Trophoblast cell (in vitro differentiated cells and primary cell): Measurements from ENCODE around the gene TBPL1. TPM values are rescaled to one million over a fixed set of nuclear protein-coding genes. Genes with fewer than 3 reads are reported as not detected.

Experiments
- DNase-seq, 2 donors: peaks; one replicate each; pipeline ENCODE4 v3.0.0-alpha.2; 2016
- H2AFZ ChIP-seq: 2 replicates; pipeline ENCODE4 v1.6.1; 2013; ENCODE audit warnings: low read length, moderate library complexity, mild to moderate bottlenecking; ENCODE audit not compliant: insufficient read depth, poor library complexity
- H2AK5ac ChIP-seq: 2 replicates; pipeline ENCODE4 v1.6.1; 2013; ENCODE audit warnings: mild to moderate bottlenecking, low read length
- H2BK120ac ChIP-seq: 2 replicates; pipeline ENCODE4 v1.6.1; 2013; ENCODE audit warnings: low read length, mild to moderate bottlenecking, moderate library complexity; ENCODE audit not compliant: insufficient read depth, poor library complexity
- H2BK12ac ChIP-seq: 2 replicates; pipeline ENCODE4 v1.6.1; 2013; ENCODE audit warnings: mild to moderate bottlenecking, low read length, moderate library complexity
- H2BK5ac ChIP-seq: 2 replicates; pipeline ENCODE4 v1.6.1; 2013; ENCODE audit warnings: low read length, low read depth, moderate library complexity, mild to moderate bottlenecking; ENCODE audit not compliant: poor library complexity
- H3K14ac ChIP-seq: 2 replicates; pipeline ENCODE4 v1.6.1; 2013; ENCODE audit warnings: mild to moderate bottlenecking, low read length
- H3K18ac ChIP-seq: 2 replicates; pipeline ENCODE4 v1.6.1; 2013; ENCODE audit warnings: mild to moderate bottlenecking, low read length
- H3K23ac ChIP-seq: 2 replicates; pipeline ENCODE4 v1.6.1; 2013; ENCODE audit warnings: low read length
- H3K27ac ChIP-seq: 2 replicates; pipeline ENCODE4 v1.5.1; 2013; ENCODE audit warnings: low read depth, mild to moderate bottlenecking, inconsistent platforms, low read length, moderate library complexity
- H3K27me3 ChIP-seq: 2 replicates; pipeline ENCODE4 v1.6.1; 2013; ENCODE audit warnings: inconsistent platforms, mild to moderate bottlenecking, low read length, moderate library complexity; ENCODE audit not compliant: insufficient read depth
- H3K36me3 ChIP-seq, 2 experiments: 1 replicate in 1 of 2; 2 replicates in 1 of 2; pipeline ENCODE4 v1.6.1; 2013; ENCODE audit warnings: low read length in 2 of 2, mild to moderate bottlenecking in 2 of 2, moderate library complexity in 1 of 2; ENCODE audit not compliant: insufficient read depth in 2 of 2, control insufficient read depth in 1 of 2
- H3K4ac ChIP-seq: 2 replicates; pipeline ENCODE4 v1.6.1; 2013; ENCODE audit warnings: low read depth, mild to moderate bottlenecking, low read length, moderate library complexity
- H3K4me1 ChIP-seq, 2 experiments: 1 replicate in 1 of 2; 2 replicates in 1 of 2; pipeline ENCODE4 v1.6.1; 2013; ENCODE audit warnings: low read length in 2 of 2, mild to moderate bottlenecking in 2 of 2, moderate library complexity in 1 of 2; ENCODE audit not compliant: insufficient read depth in 2 of 2, control insufficient read depth in 1 of 2
- H3K4me2 ChIP-seq: 2 replicates; pipeline ENCODE4 v1.6.1; 2013; ENCODE audit warnings: inconsistent platforms, mild to moderate bottlenecking, low read length, moderate library complexity
- H3K4me3 ChIP-seq: 2 replicates; pipeline ENCODE4 v1.5.1; 2013; ENCODE audit warnings: mild to moderate bottlenecking, low read depth, low read length, inconsistent platforms
- H3K79me1 ChIP-seq: one replicate; pipeline ENCODE4 v1.6.1; 2013; ENCODE audit warnings: low read length
- H3K79me2 ChIP-seq: 2 replicates; pipeline ENCODE4 v1.6.1; 2013; ENCODE audit warnings: low read length, mild to moderate bottlenecking; ENCODE audit not compliant: control insufficient read depth, insufficient read depth, poor library complexity
- H3K9ac ChIP-seq: 2 replicates; pipeline ENCODE4 v1.6.1; 2013; ENCODE audit warnings: mild to moderate bottlenecking, low read length
- H3K9me3 ChIP-seq: 2 replicates; pipeline ENCODE4 v1.6.1; 2013; ENCODE audit warnings: low read depth, mild to moderate bottlenecking, control low read depth, inconsistent platforms, low read length; ENCODE audit not compliant: insufficient read depth
- H4K12ac ChIP-seq: 2 replicates; pipeline ENCODE4 v1.6.1; 2013; ENCODE audit warnings: low read depth, mild to moderate bottlenecking, low read length, moderate library complexity
- H4K8ac ChIP-seq: 2 replicates; pipeline ENCODE4 v1.6.1; 2013; ENCODE audit warnings: low read depth, mild to moderate bottlenecking, low read length, moderate library complexity
- H4K91ac ChIP-seq: one replicate; pipeline ENCODE4 v1.6.1; 2013; ENCODE audit warnings: low read depth, mild to moderate bottlenecking, low read length, moderate library complexity
- WGBS: extraction: QIAGEN DNeasy Blood & Tissue Kit; methylation state at CpG from one replicate; pipeline ENCODE4 v1.1.7; 2013; ENCODE audit warnings: missing lambda C conversion rate; ENCODE audit not compliant: insufficient read length, insufficient coverage; ENCODE audit errors: extremely low coverage; 5-methylcytosine and 5-hydroxymethylcytosine counted together
- polyA plus RNA-seq: library from polyadenylated mRNA; stranded (reverse); fragments of 200-250 nt; gene quantifications from 2 replicates; pipeline ENCODE4 v1.2.3, GENCODE V29; 2013

The TBPL1 gene
- polyA plus RNA-seq, result 132 and 134 TPM in 2 replicates

DNA sequence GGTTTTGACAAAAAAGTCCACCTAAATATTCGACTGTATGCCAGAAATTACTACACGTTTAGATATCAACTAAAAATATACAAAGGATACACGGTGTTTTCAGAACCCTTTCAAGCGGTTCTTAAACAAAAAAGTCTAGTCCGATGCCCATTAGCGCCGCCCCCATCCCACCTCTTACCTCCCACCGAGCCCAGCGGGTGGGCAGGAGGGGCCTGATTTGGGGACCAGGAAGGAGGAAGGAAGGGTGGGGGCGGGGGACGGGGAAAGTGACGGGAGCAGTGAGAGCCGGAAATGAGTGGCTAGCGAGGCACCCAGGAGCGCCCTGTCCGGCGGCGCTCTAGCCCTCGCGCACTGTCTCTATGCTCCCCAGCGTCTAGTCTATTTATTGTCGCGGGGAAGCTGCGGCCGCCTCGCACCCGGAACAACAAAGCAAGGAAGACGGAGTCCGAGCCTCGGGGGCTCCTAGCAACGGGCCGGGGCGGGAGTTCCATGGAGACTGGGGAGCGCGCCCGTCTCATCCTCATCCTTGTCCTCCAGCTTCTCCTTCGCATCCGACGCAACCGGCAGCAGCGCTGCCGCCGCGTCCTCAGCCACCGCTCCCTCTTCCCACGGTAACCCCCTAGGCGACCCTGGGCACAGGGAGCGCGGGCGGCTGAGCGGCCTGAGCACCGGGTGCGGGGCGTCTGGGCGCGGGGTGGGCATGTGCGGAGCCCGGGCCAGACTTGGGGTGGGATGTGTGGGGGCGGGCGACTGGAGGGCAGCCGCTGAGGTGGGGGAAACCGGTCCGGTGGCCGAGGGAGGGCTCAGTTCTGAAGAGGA, at the start of gene TBPL1:
Gene TBPL1, plus strand, starts transcription at position 410 of the 819 bp plus-strand sequence. CDS start 26,902 bp downstream, outside the sequence.
- peak within 1 kb of the TSS; percentile 87 for H3K14ac ChIP-seq
- no peak within 1 kb of the TSS for H3K27ac ChIP-seq
- H3K4me1 ChIP-seq, result peaks cover 2 to 3% of the 10 kb centered on the region in 2 experiments
- H3K4ac ChIP-seq, result peak within 1 kb of the TSS; percentile 60
- no peaks in the 10 kb centered on the region for H3K36me3 ChIP-seq
- peaks cover 6% of the 10 kb centered on the region for H3K79me1 ChIP-seq
- H4K12ac ChIP-seq, result peak within 1 kb of the TSS; percentile 86
- H2BK12ac ChIP-seq, result no peak within 1 kb of the TSS
- H3K4me2 ChIP-seq, result peak within 1 kb of the TSS; percentile 85
- H3K27me3 ChIP-seq, result no peaks in the 10 kb centered on the region
- peak within 1 kb of the TSS; percentile 85 for H3K18ac ChIP-seq
- H3K9me3 ChIP-seq, result no peaks in the 10 kb centered on the region
- H2AFZ ChIP-seq, result peak within 1 kb of the TSS; percentile 90
- H3K9ac ChIP-seq, result peak within 1 kb of the TSS; percentile 53
- H3K4me3 ChIP-seq, result peak within 1 kb of the TSS; percentile 99
- H2BK120ac ChIP-seq, result peak within 1 kb of the TSS; percentile 70
- peak within 1 kb of the TSS; percentile 10 for H2BK5ac ChIP-seq
- peak within 1 kb of the TSS; percentile 91 for H4K8ac ChIP-seq
- H2AK5ac ChIP-seq, result peak within 1 kb of the TSS; percentile 18
- peak within 1 kb of the TSS; percentile 95 for H4K91ac ChIP-seq
- DNase-seq, result peak; percentile 87 to 90
- H3K79me2 ChIP-seq, result peaks cover 8% of the 10 kb centered on the region
- no peak within 1 kb of the TSS for H3K23ac ChIP-seq
- WGBS, result no CpG with 5 or more reads among the region's 64 CpGs

DNA sequence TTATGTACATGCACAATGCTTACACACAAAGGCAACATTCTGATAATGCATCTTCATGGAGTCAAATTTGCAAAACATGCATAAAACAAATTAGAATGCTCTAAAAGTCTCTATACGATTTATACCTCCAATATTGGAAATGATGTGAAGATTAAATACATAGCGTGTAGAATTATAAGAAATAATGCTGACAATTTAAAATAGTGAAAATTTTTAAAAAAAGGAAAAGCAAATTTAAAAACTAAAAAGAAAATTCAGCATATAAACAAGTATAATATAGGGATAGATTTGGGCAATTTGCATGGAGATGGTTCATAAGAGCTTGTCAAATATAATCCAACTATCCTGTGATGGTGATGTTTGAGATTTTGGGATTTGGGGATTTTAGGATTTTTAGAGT, 49.2 kb upstream of the TBPL1 start:
- Histone ChIP-seq H3K79me2 (no peaks in the 10 kb centered on the region), H4K91ac (no peak overlapping the region), H3K4me3 (no peak overlapping the region), H4K12ac (no peak overlapping the region), H3K18ac (no peak overlapping the region), H3K4me1 (no peaks in the 10 kb centered on the region), H2AFZ (no peak overlapping the region), H2BK12ac (no peak overlapping the region), H2BK120ac (no peak overlapping the region), H3K79me1 (no peaks in the 10 kb centered on the region), H3K27me3 (no peaks in the 10 kb centered on the region), H3K9me3 (no peaks in the 10 kb centered on the region), H2AK5ac (no peak overlapping the region), H4K8ac (no peak overlapping the region), H3K23ac (no peak overlapping the region), H3K27ac (no peak overlapping the region), H3K9ac (no peak overlapping the region), H3K14ac (no peak overlapping the region), H3K4me2 (no peak overlapping the region), H3K4ac (no peak overlapping the region), H3K36me3 (no peaks in the 10 kb centered on the region), H2BK5ac (no peak overlapping the region)
- no peak for DNase-seq
- WGBS, result no CpG with 5 or more reads among the region's 2 CpGs

DNA sequence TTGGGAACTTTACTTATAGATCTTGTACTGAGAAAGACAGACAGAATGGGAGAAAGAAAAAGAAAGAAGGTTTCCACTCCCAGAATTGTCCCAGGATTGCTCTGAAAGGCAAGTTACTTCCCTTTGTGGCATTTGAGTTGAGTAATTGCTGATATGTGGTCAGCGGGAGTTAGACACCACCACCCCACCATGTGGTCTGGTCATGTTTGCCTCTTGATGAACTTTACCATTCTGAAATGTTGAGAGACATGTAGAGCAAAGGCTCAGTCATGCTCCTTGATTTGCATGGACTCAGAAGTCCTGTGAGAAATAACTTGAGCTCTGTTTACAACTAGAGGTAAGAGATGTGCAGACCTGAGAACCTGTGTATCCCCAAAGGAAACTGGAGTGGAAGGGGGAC, 47.0 kb upstream of the TBPL1 start:
- H3K18ac ChIP-seq, result no peak overlapping the region
- no peak overlapping the region for H3K23ac ChIP-seq
- no peak overlapping the region for H4K8ac ChIP-seq
- no peak overlapping the region for H2BK5ac ChIP-seq
- H2BK120ac ChIP-seq, result no peak overlapping the region
- H2AFZ ChIP-seq, result no peak overlapping the region
- no peak overlapping the region for H2BK12ac ChIP-seq
- no peaks in the 10 kb centered on the region for H3K9me3 ChIP-seq
- H3K4ac ChIP-seq, result no peak overlapping the region
- WGBS, result no CpG with 5 or more reads among the region's 1 CpG
- DNase-seq, result no peak
- no peak overlapping the region for H3K4me2 ChIP-seq
- H3K79me2 ChIP-seq, result no peaks in the 10 kb centered on the region
- no peak overlapping the region for H3K4me3 ChIP-seq
- no peaks in the 10 kb centered on the region for H3K79me1 ChIP-seq
- no peak overlapping the region for H3K14ac ChIP-seq
- H3K36me3 ChIP-seq, result no peaks in the 10 kb centered on the region
- H3K9ac ChIP-seq, result no peak overlapping the region
- no peaks in the 10 kb centered on the region for H3K4me1 ChIP-seq
- no peak overlapping the region for H4K91ac ChIP-seq
- no peaks in the 10 kb centered on the region for H3K27me3 ChIP-seq
- no peak overlapping the region for H2AK5ac ChIP-seq
- no peak overlapping the region for H4K12ac ChIP-seq
- H3K27ac ChIP-seq, result no peak overlapping the region

DNA sequence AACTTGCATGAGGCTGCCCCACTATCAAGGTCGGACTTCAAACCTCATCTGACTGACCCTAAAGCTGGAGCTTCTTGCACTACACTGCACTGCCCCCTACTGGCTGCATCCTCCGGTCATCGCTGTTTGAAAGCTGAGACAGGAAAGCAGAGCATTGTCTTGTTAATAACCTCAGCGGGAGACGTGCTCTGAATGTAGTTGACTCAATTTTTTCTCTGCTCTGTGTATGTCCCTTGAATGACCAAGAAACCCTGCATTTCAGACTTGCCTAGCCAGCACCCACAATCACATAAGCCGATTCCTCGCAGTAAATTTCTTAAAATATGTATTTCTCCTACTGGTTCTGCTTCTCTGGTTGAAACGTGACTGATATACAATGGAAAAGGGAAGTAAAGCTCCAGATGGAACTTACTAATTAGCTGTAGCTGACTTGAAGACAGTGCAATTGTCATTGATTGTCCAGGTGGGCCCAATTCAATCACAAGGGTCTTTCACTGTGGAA, 36.3 kb upstream of the TBPL1 start:
- no peaks in the 10 kb centered on the region for H3K79me1 ChIP-seq
- H3K4me2 ChIP-seq, result no peak overlapping the region
- H2BK12ac ChIP-seq, result no peak overlapping the region
- no peak overlapping the region for H2BK5ac ChIP-seq
- no peak overlapping the region for H2AK5ac ChIP-seq
- H2AFZ ChIP-seq, result peak overlapping the region; percentile 70
- no peak overlapping the region for H4K8ac ChIP-seq
- no peak overlapping the region for H3K23ac ChIP-seq
- H3K4me1 ChIP-seq, result no peaks in the 10 kb centered on the region
- no peaks in the 10 kb centered on the region for H3K36me3 ChIP-seq
- H3K4ac ChIP-seq, result no peak overlapping the region
- no peak overlapping the region for H4K91ac ChIP-seq
- H3K9me3 ChIP-seq, result no peaks in the 10 kb centered on the region
- H4K12ac ChIP-seq, result no peak overlapping the region
- no peaks in the 10 kb centered on the region for H3K79me2 ChIP-seq
- no peaks in the 10 kb centered on the region for H3K27me3 ChIP-seq
- no peak overlapping the region for H3K4me3 ChIP-seq
- no peak overlapping the region for H3K27ac ChIP-seq
- no peak overlapping the region for H2BK120ac ChIP-seq
- no peak overlapping the region for H3K9ac ChIP-seq
- no CpG with 5 or more reads among the region's 8 CpGs for WGBS
- no peak overlapping the region for H3K14ac ChIP-seq
- peak; percentile 72 to 88 for DNase-seq
- H3K18ac ChIP-seq, result no peak overlapping the region
